ENCODE measurements around the gene DOLPP1. TPM values are rescaled to one million over a fixed set of nuclear protein-coding genes. Genes with fewer than 3 reads are reported as not detected.

DOLPP1 gene
- total and polyA plus RNA-seq, 4 donors, result 14.9 to 31.4 (median 20.5) TPM

DNA sequence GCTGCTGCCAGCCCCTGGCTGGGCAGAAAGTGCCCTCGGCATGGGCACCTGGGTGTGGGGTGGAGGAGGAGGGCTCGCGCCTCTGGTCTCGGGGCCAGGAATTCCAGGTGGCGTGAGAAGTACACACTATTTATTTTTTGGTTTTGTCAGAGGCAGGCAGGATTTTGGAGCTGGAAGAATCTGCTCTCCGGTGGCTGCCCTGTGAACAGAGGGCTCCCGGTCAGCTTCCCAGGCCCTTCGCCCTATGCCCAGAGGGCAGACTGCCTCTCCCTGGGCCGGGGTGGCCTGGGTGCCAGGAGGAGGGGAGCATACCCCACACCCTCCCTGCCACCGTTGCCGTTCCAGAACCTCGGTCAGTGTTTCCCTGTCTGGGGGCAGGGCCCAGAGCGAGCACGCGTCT, 8.3 kb downstream of the DOLPP1 start:
- peaks cover 76% of the 10 kb centered on the region for H3K36me3 ChIP-seq (ENCODE audit: control insufficient read depth, insufficient read depth, low read length)
- WGBS (ENCODE audit: insufficient coverage), result 92% methylated on average over 15 of the region's 15 CpGs

DNA sequence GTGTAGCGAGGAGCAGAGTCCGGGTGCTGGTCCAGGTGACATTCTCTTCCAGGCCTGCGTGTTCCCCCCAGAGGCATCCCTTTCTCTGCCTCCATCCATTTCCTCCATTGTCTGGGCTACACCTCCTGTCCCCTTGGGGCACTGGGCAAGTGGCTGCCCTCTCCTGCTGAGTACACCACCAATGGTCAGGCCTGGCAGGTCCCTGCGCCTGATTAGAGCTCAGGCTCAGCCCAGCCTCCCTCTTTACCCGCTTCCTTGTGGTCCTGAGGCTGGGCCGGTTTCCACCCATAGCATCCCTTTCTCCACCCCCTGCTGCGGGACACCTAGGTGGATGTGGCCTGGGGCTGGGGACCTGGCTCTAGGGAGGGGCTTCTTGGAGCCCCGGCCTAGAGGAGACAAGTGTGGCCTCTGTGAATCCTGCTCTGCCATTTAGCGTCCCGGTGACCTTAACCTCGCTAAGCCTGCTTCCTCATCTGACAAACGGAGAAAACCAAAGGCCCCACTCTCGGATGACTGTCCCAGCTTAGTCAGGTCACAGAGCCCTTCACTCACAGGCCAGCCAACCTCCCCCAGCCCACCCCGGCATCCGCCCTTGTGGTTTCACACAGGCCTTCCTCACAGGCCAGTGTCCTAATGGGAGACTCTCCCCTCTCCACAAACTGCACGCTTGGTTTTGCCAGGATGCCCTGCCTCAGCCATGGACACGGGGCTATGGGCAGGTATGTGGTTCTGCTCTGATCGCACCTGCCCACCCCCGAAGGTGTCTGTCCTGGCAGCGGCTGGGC, 12.9 kb downstream of the DOLPP1 start:
- Histone ChIP-seq H3K4me3 (ENCODE audit: low read depth, low read length) (no peak overlapping the region), H3K36me3 (ENCODE audit: control insufficient read depth, insufficient read depth, low read length) (peaks cover 74% of the 10 kb centered on the region), H3K27ac (ENCODE audit: low read depth, low read length) (no peak overlapping the region), H3K27me3 (ENCODE audit: control insufficient read depth, insufficient read depth, low read length) (no peaks in the 10 kb centered on the region), H3K9me3 (ENCODE audit: control insufficient read depth, insufficient read depth, low read length) (no peaks in the 10 kb centered on the region), H3K4me1 (ENCODE audit: control insufficient read depth, insufficient read depth, low read length) (no peaks in the 10 kb centered on the region)
- DNase-seq (ENCODE audit: low read depth in 4 of 6, low spot score in 6 of 6), result no peak
- WGBS (ENCODE audit: insufficient coverage), result 80% methylated on average over 15 of the region's 20 CpGs

More for the DNA sequence above, 8.3 kb downstream of the DOLPP1 start:
- Histone ChIP-seq H3K27ac (ENCODE audit: low read depth, low read length) (no peak overlapping the region), H3K4me3 (ENCODE audit: low read depth, low read length) (no peak overlapping the region), H3K27me3 (ENCODE audit: control insufficient read depth, insufficient read depth, low read length) (no peaks in the 10 kb centered on the region), H3K4me1 (ENCODE audit: control insufficient read depth, insufficient read depth, low read length) (no peaks in the 10 kb centered on the region), H3K9me3 (ENCODE audit: control insufficient read depth, insufficient read depth, low read length) (no peaks in the 10 kb centered on the region)
- DNase-seq (ENCODE audit: low read depth in 4 of 6, low spot score in 6 of 6), result no peak

DNA sequence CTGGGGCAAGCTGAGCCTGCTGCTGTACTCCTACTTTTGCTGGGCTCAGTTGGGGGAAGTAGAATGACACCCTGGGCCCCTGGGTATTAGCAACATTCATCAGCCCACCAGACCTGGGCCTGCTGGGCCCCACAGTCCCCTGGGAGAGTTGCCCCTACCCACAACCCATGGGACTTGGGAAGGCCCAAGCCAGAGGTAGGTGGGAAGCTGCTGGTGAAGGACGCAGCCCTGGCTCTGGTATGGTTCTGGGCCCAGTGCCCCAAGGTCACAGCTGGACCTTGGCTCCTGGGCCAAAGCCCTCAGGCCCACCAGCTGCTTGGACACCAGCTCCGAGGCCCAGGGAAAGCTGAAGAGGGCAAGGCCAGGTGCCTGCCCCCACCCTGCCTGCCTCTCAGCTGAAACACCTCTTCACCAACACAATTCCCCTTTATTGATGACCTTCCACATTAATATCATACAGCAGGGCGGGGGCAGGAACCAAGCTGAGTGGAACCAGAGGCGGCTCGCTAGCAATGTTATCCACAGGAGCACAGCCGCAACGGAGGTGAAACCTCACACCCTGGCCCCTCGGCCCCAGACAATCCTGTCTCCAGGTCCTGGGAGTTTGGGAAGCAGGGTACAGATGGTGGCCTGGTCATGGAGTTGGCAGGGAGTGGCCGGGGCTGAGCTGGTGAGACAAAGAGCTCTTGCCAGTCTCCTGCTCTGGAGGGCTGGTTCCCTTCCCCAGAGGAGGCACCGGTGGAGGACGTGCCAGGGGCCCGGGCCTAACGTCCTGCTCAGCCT, 13.7 kb downstream of the DOLPP1 start:
- Histone ChIP-seq H3K27ac (ENCODE audit: low read depth, low read length) (no peak overlapping the region), H3K4me1 (ENCODE audit: control insufficient read depth, insufficient read depth, low read length) (no peaks in the 10 kb centered on the region), H3K9me3 (ENCODE audit: control insufficient read depth, insufficient read depth, low read length) (no peaks in the 10 kb centered on the region), H3K27me3 (ENCODE audit: control insufficient read depth, insufficient read depth, low read length) (no peaks in the 10 kb centered on the region), H3K4me3 (ENCODE audit: low read depth, low read length) (no peak overlapping the region), H3K36me3 (ENCODE audit: control insufficient read depth, insufficient read depth, low read length) (peaks cover 66% of the 10 kb centered on the region)
- 92% methylated on average over 13 of the region's 13 CpGs for WGBS (ENCODE audit: insufficient coverage)
- DNase-seq (ENCODE audit: low read depth in 4 of 6, low spot score in 6 of 6), result no peak

DNA sequence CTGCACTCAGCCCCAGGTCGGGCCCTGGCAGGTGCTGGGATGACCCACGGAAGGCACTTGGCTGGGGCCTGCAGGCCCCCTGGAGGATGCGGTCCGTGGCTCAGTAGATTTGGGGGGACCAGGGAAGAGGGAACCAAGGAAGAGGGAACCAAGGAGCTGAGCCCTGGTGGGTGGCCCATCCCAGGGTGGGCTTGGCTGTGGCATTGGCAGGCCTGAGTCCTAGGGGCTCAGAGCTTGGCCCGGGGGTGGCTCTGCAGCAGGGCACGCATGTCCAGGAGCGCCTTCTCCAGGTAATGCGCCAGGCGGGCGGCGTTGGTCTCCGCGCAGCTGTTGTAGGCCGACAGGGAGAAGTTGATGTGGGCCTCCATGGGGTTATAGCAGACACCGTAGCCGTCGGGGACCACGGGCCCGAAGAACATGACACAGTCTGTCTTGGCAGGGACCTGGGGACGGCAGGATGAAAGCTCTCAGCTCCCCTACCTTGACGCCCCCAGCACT, 14.3 kb downstream of the DOLPP1 start:
- WGBS (ENCODE audit: insufficient coverage), result 96% methylated on average over 21 of the region's 21 CpGs
- no peaks in the 10 kb centered on the region for H3K9me3 ChIP-seq (ENCODE audit: control insufficient read depth, insufficient read depth, low read length)
- no peak overlapping the region for H3K27ac ChIP-seq (ENCODE audit: low read depth, low read length)
- DNase-seq (ENCODE audit: low read depth in 4 of 6, low spot score in 6 of 6), result no peak
- peaks cover 69% of the 10 kb centered on the region for H3K36me3 ChIP-seq (ENCODE audit: control insufficient read depth, insufficient read depth, low read length)
- no peaks in the 10 kb centered on the region for H3K27me3 ChIP-seq (ENCODE audit: control insufficient read depth, insufficient read depth, low read length)
- no peaks in the 10 kb centered on the region for H3K4me1 ChIP-seq (ENCODE audit: control insufficient read depth, insufficient read depth, low read length)
- H3K4me3 ChIP-seq (ENCODE audit: low read depth, low read length), result no peak overlapping the region

DNA sequence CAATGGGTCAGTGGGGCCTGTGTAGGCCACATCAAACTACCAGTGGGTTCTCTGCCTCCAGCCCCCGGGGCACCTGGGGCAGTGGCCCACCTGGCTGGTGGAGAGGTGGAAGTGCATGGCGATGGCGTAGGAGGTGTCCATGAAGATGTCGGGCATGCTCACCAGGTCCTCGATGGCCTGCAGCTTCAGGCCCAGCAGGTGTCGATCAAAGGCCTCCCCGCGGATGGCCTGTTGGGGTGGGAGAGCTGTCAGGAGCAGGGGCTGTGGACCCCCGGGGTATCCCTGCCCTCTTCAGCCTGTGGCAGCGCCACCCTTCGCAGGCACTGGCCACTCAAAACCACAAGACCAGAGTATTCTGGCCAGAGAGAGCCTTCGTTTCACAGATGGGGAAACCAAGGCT, 15.0 kb downstream of the DOLPP1 start:
- Histone ChIP-seq H3K36me3 (ENCODE audit: control insufficient read depth, insufficient read depth, low read length) (peaks cover 69% of the 10 kb centered on the region), H3K27ac (ENCODE audit: low read depth, low read length) (no peak overlapping the region), H3K4me1 (ENCODE audit: control insufficient read depth, insufficient read depth, low read length) (peaks cover 4% of the 10 kb centered on the region), H3K9me3 (ENCODE audit: control insufficient read depth, insufficient read depth, low read length) (no peaks in the 10 kb centered on the region), H3K4me3 (ENCODE audit: low read depth, low read length) (no peak overlapping the region), H3K27me3 (ENCODE audit: control insufficient read depth, insufficient read depth, low read length) (no peaks in the 10 kb centered on the region)
- 92% methylated on average over 8 of the region's 12 CpGs for WGBS (ENCODE audit: insufficient coverage)
- no peak for DNase-seq (ENCODE audit: low read depth in 4 of 6, low spot score in 6 of 6)

DNA sequence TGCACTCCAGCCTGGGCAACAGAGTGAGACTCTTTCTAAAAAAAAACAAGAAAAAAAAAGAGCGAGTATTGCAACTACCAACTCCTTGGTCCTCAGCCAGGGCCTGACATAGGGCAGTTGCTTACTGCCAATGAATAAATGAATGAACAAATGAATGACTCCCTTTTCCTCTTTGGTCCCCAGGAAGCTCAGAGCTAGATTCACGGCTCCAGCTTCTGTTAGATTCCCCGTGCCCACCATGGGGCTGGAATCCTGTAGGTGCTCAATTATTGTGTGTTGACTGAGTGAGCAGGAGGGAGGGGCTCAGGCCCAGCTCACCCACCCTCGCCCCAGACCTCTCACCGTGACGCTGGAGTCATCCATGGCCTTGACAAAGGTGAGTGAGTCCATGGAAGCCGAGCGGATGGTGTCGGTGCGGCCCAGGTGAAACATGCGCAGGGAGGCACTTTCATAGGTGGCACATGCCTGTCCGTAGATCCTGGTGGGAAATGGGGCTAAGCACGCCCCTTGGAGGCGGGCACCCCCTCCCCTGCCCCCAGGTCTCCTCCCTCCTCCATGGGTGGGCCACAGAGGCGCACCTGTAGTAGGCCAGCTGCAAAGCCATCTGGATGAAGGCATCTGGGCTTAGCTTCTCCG, 16.9 kb downstream of the DOLPP1 start:
- H3K4me1 ChIP-seq (ENCODE audit: control insufficient read depth, insufficient read depth, low read length), result peaks cover 4% of the 10 kb centered on the region
- no peak for DNase-seq (ENCODE audit: low read depth in 4 of 6, low spot score in 6 of 6)
- H3K4me3 ChIP-seq (ENCODE audit: low read depth, low read length), result no peak overlapping the region
- 91% methylated on average over 10 of the region's 16 CpGs for WGBS (ENCODE audit: insufficient coverage)
- no peaks in the 10 kb centered on the region for H3K27me3 ChIP-seq (ENCODE audit: control insufficient read depth, insufficient read depth, low read length)
- H3K9me3 ChIP-seq (ENCODE audit: control insufficient read depth, insufficient read depth, low read length), result no peaks in the 10 kb centered on the region
- H3K27ac ChIP-seq (ENCODE audit: low read depth, low read length), result no peak overlapping the region
- H3K36me3 ChIP-seq (ENCODE audit: control insufficient read depth, insufficient read depth, low read length), result peaks cover 72% of the 10 kb centered on the region

DNA sequence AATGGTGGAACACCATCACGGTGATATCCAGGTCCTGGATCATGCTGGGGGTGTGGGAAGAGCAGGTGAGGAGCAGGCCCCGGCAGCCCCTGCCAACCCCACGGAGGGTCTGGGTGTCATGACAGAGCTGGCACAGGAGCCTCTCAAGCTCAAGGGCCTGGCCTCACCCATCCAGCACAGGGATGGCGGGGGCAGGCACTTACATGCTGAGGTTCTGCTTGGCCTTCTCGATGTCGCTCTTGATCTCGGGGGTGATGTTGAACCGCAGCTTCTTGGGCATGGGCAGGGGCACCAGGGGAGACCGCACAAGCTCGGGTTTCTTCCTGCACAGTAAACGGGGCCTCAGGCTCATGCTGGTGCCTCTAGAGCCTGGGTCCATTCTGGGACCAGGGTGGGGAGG, 17.4 kb downstream of the DOLPP1 start:
- Histone ChIP-seq H3K36me3 (ENCODE audit: control insufficient read depth, insufficient read depth, low read length) (peaks cover 76% of the 10 kb centered on the region), H3K4me1 (ENCODE audit: control insufficient read depth, insufficient read depth, low read length) (peaks cover 4% of the 10 kb centered on the region), H3K9me3 (ENCODE audit: control insufficient read depth, insufficient read depth, low read length) (no peaks in the 10 kb centered on the region), H3K4me3 (ENCODE audit: low read depth, low read length) (no peak overlapping the region), H3K27ac (ENCODE audit: low read depth, low read length) (no peak overlapping the region), H3K27me3 (ENCODE audit: control insufficient read depth, insufficient read depth, low read length) (no peaks in the 10 kb centered on the region)
- no peak for DNase-seq (ENCODE audit: low read depth in 4 of 6, low spot score in 6 of 6)
- 94% methylated on average over 11 of the region's 11 CpGs for WGBS (ENCODE audit: insufficient coverage)

DNA sequence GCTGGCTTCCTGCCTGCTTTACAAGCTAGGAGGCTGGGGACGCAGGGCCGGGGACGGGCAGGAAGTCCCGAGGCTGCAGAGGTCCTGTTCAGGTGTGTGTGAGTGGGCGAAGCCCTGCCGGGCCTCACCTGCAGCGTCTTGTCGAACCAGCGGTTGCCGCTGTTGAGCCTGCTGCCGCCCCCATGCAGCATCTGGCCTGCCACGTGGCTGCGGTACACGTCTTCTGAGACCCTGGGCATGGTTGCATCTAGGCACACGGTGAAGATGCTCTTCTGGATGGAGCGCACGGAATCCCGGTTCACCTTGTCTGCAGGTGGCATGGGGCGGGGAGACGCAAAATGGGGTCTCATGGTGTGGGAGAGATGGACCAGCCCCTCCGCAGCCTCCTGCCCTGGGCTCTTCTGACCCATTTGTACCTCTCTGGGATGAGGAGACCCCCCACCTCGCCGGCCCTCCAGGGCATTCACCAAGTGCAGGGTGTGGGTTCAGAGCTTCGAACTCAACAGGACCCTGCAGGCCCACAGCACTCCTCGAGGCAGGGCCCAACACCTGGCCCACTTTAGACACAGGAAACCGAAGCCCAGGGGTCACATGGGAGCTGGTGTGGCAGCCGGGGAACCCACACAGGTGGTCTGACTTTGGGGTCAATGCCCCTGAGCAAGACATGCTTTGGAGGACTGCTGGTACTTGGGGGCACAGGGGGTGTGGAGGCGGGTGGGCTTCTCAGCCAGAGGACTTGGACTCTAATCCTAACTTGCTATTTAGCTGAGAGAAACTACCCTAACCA, 19.7 kb downstream of the DOLPP1 start:
- H3K27me3 ChIP-seq (ENCODE audit: control insufficient read depth, insufficient read depth, low read length), result no peaks in the 10 kb centered on the region
- DNase-seq (ENCODE audit: low read depth in 4 of 6, low spot score in 6 of 6), result no peak
- WGBS (ENCODE audit: insufficient coverage), result 66% methylated on average over 23 of the region's 28 CpGs
- peaks cover 4% of the 10 kb centered on the region for H3K4me1 ChIP-seq (ENCODE audit: control insufficient read depth, insufficient read depth, low read length)
- H3K36me3 ChIP-seq (ENCODE audit: control insufficient read depth, insufficient read depth, low read length), result peaks cover 73% of the 10 kb centered on the region
- H3K9me3 ChIP-seq (ENCODE audit: control insufficient read depth, insufficient read depth, low read length), result no peaks in the 10 kb centered on the region
- no peak overlapping the region for H3K27ac ChIP-seq (ENCODE audit: low read depth, low read length)
- H3K4me3 ChIP-seq (ENCODE audit: low read depth, low read length), result no peak overlapping the region

DNA sequence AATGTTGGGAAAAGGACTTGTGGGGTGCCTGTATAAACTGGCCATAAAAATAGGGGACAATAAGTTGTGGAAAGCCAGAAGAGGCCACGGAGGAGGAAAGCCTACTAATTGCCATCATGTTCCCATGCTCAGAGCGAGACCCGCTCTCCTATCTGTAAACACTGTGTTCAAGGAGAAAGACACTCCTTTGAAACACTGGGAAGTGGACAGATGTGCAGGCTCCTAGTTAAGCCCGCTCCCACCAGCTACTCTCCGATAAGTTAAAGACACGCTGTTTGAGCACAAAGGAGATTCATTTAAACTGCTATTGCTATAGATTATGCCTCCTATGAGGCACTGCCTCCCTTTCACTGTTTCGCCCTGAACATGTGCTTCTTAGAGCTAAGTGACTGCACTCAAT, 20.4 kb downstream of the DOLPP1 start:
- Histone ChIP-seq H3K27ac (ENCODE audit: low read depth, low read length) (no peak overlapping the region), H3K9me3 (ENCODE audit: control insufficient read depth, insufficient read depth, low read length) (no peaks in the 10 kb centered on the region), H3K27me3 (ENCODE audit: control insufficient read depth, insufficient read depth, low read length) (no peaks in the 10 kb centered on the region), H3K4me1 (ENCODE audit: control insufficient read depth, insufficient read depth, low read length) (peaks cover 4% of the 10 kb centered on the region), H3K36me3 (ENCODE audit: control insufficient read depth, insufficient read depth, low read length) (peaks cover 73% of the 10 kb centered on the region), H3K4me3 (ENCODE audit: low read depth, low read length) (no peak overlapping the region)
- DNase-seq (ENCODE audit: low read depth in 4 of 6, low spot score in 6 of 6), result no peak
- 92% methylated on average over 6 of the region's 7 CpGs for WGBS (ENCODE audit: insufficient coverage)
